HL-60/S4 treated with retinoic acid at 250 ng/mL for 4 days and 3 days (cell line): ENCODE measurements around the gene RMC1.

Experiments used
- in situ Hi-C: fragments of 300-500 bp; cut with MboI; formaldehyde crosslinking; loops from 2 replicates; pipeline ENCODE4 v1.7.0; 2022; ENCODE audit warnings: low sequenced_read_pairs

Gene RMC1

DNA sequence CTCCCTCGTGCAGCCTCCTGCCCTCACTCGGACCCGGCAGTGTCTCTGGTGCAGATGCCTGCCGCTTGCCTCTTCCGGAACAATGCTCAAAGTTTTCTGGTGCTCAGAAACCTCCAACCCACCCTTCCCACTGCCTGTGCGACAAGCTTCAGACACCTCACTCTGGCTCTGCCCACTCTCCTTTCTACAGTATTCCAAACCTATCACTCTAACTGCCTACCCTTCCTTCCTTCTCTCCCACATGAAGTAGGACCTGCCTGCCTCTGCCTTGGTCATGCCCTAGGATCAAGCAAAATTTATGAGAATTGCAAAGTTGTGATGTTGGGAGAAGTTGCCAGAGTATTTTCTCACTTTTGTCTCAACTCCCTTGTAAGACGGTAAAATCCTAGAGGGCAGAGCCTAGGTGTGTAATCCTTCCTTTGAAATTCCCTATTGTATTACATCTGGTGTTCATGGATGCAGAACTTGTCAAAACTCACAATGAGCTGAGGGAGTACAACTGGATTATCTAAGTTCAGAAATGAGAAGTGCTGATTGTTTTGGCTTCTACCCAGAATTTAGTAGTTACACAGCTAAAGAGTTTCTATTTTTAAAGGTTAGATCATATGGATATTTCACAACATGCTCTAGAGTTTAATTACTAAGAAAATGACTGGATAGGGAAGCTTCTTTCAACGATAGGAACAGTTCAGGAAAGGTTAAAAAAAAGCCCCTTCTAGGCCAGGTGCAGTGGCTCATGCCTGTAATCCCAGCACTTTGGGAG is 75.8 kb downstream of the RMC1 start:
- in situ Hi-C loops, result no loop called here

DNA sequence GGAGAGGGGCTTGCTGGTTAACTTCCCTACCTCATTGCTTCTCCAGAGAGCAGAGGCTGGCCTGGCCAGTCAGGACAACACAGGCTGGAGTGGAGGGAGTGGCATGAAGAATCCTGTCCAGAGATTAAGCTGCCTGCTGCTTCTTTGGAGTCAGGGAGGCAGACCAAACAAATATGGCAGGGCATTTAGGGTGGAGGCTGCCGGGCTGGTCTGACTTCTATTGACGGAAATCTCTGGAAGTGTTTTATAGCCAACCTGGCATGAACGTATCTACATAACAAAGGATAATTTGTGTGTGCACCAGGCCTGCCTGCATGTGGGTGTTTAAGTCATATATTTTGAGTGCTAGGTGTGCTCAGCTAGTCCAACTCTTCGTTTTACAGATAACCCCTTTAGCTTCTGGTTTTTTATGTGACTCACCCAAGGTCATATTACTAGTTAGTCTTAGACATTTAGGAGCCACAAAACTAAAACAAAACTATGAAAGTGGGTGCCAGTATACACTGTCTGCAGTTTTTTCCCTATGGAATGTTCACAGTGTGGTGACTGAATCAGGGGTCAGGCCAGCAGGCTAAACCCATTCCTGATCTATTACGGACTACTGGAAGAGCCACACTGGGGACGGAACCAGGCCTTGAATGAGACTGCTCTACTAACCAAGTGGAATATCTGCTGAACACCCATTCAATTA is 77.5 kb downstream of the RMC1 start:
- in situ Hi-C loops, result no loop called here
